NCI-H1930 (cell line): Measurements from ENCODE around the gene MMD2.

Experiments
- DNase-seq, 2 experiments: peaks; one replicate each; lab custom pipeline; 2025; lab: John Stamatoyannopoulos, UW

The MMD2 gene

GRCh38 chr7:4868493-4868892 is 90.5 kb downstream of the MMD2 start:
- no peak for DNase-seq

- no peak for DNase-seq
Observed at GRCh38 chr7:4866528-4867496, 92.2 kb downstream of the MMD2 start.

- DNase-seq = no peak
Observed at GRCh38 chr7:4862156-4862555, 96.8 kb downstream of the MMD2 start.

- DNase-seq = no peak
Observed at GRCh38 chr7:4861673-4862072, 97.3 kb downstream of the MMD2 start, which contains the start of gene PAPOLB. Gene PAPOLB, minus strand, starts transcription at chr7:4862030. Its CDS starts 220 bp downstream, at chr7:4861810.

GRCh38 chr7:4861227-4861626 is 97.8 kb downstream of the MMD2 start:
- no peak for DNase-seq

GRCh38 chr7:4857189-4857588 is 101.8 kb downstream of the MMD2 start:
- no peak for DNase-seq

GRCh38 chr7:4856336-4857057 is 102.5 kb downstream of the MMD2 start:
- DNase-seq = peak in 1 of 2 experiments; percentile 5
